BLaER1 treated with 17β-estradiol and CSF1 and Interleukin-3, amounts not matched to agents 10 nM and 100 nM (cell line): ENCODE results near the gene ZBTB48.

Experiments used
- H3K27ac ChIP-seq, 11 experiments: shearing (Covaris generic); formaldehyde crosslinking; 2 replicates each; pipeline ENCODE4 v1.8.1; 2022
- H3K27me3 ChIP-seq, 11 experiments: shearing (Covaris generic); formaldehyde crosslinking; 2 replicates each; pipeline ENCODE4 v1.8.1; 2022
- H3K36me3 ChIP-seq, 11 experiments: shearing (Covaris generic); formaldehyde crosslinking; 2 replicates each; pipeline ENCODE4 v1.8.1; 2022
- H3K4me1 ChIP-seq, 10 experiments: shearing (Covaris generic); formaldehyde crosslinking; 2 replicates each; pipeline ENCODE4 v1.8.1; 2022
- H3K4me2 ChIP-seq, 11 experiments: shearing (Covaris generic); formaldehyde crosslinking; 2 replicates each; pipeline ENCODE4 v1.8.1; 2022
- H3K4me3 ChIP-seq, 10 experiments: shearing (Covaris generic); formaldehyde crosslinking; 2 replicates each; pipeline ENCODE4 v1.8.1; 2022
- H3K9ac ChIP-seq, 11 experiments: shearing (Covaris generic); formaldehyde crosslinking; 2 replicates each; pipeline ENCODE4 v1.8.1; 2022
- H3K9me3 ChIP-seq, 11 experiments: shearing (Covaris generic); formaldehyde crosslinking; replicated peaks in 1 of 11; 2 replicates each; pipeline ENCODE4 v1.8.1; 2022
- H4K20me1 ChIP-seq, 11 experiments: shearing (Covaris generic); formaldehyde crosslinking; 2 replicates each; pipeline ENCODE4 v1.8.1; 2022
- Cebpa-rat ChIP-seq, 11 experiments: shearing (Covaris generic); IDR thresholded peaks; 2 replicates each; pipeline ENCODE4 v1.8.1; 2022

Gene ZBTB48

DNA sequence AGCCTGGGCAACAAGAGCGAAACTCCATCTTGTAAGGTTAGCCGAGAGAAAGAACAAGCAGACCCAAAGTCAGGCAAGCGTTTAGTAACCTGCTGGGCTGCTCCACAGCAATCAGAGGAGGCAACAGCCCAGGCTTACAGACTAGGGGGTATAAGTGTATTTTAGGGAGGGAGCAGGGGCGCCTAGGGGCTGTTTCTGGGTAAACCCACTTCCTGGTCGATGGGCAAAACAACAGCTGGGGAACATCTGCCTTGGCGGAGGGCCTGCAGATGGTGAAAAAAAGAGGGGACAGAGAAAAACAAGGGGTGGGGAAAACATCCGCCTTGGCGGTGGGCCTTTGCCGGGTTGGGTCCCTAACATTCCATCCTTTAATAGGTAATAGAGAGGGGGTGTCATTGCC is 19.5 kb upstream of the ZBTB48 start:
- Histone ChIP-seq H3K27me3 (no peaks in the 10 kb centered on the region), H3K36me3 (no peaks in the 10 kb centered on the region), H3K4me3 (no peak overlapping the region), H3K9ac (no peak overlapping the region), H3K4me2 (peak overlapping the region in 2 of 11 experiments; percentile 15 to 25; a peak in 2 of 22 replicates), H3K4me1 (peaks cover 0 to 6% (median under 1%) of the 10 kb centered on the region in 10 experiments; a peak in 5 of 20 replicates), H3K27ac (no peak overlapping the region), H3K9me3 (peaks cover 10 to 39% (median 27%) of the 10 kb centered on the region in 11 experiments), H4K20me1 (no peaks in the 10 kb centered on the region)
- no peak for TF ChIP-seq Cebpa-rat (IDR thresholded peaks at IDR 0.05)

- Histone ChIP-seq H3K9ac (no peak overlapping the region), H3K4me1 (peaks cover 0 to 14% (median 8%) of the 10 kb centered on the region in 10 experiments; a peak in 11 of 20 replicates)
Observed at GRCh38 chr1:6569033-6569432, 10.8 kb upstream of the ZBTB48 start.

DNA sequence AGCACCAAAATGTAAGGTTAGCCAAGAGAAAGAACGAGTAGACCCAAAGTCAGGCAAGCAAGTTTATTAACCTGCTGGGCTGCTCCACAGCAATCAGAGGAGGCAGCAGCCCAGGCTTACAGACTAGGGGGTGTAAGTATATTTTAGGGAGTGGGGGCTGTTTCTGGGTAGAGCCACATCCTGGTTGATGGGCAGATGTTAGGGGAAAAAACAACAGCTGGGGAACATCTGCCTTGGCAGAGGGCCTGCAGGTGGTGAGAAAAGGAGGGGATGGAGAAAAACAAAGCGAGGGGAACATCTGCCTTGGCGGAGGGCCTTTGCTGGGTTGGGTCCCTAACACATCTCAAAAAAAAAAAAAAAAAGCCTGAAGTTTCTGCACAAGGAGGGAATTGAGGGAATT is 9.7 kb upstream of the ZBTB48 start:
- TF ChIP-seq Cebpa-rat (IDR thresholded peaks at IDR 0.05), result no peak
- peaks cover 0 to 12% (median 8%) of the 10 kb centered on the region in 11 experiments; a peak in 18 of 22 replicates for H3K9me3 ChIP-seq
- no peaks in the 10 kb centered on the region for H3K36me3 ChIP-seq
- H3K4me2 ChIP-seq, result peak overlapping the region in 7 of 11 experiments; percentile 46 to 63 (median 54); a peak in 14 of 22 replicates
- no peaks in the 10 kb centered on the region for H3K27me3 ChIP-seq
- no peak overlapping the region for H3K27ac ChIP-seq
- H3K4me3 ChIP-seq, result no peak overlapping the region
- H3K4me1 ChIP-seq, result peaks cover 0 to 14% (median 8%) of the 10 kb centered on the region in 10 experiments; a peak in 11 of 20 replicates
- no peak overlapping the region for H3K9ac ChIP-seq
- H4K20me1 ChIP-seq, result no peaks in the 10 kb centered on the region

More at GRCh38 chr1:6569033-6569432, 10.8 kb upstream of the ZBTB48 start:
- Histone ChIP-seq H3K4me3 (no peak overlapping the region), H3K27me3 (no peaks in the 10 kb centered on the region), H4K20me1 (no peaks in the 10 kb centered on the region), H3K36me3 (no peaks in the 10 kb centered on the region), H3K9me3 (peaks cover 0 to 12% (median 8%) of the 10 kb centered on the region in 11 experiments; a peak in 18 of 22 replicates), H3K4me2 (peak overlapping the region in 5 of 11 experiments; percentile 14 to 52 (median 43); a peak in 5 of 22 replicates), H3K27ac (no peak overlapping the region)
- no peak for TF ChIP-seq Cebpa-rat (IDR thresholded peaks at IDR 0.05)

- H3K4me2 ChIP-seq, result no peak overlapping the region
- TF ChIP-seq Cebpa-rat (IDR thresholded peaks at IDR 0.05), result no peak
- H3K9ac ChIP-seq, result no peak overlapping the region
- no peak overlapping the region for H3K4me3 ChIP-seq
- H3K27ac ChIP-seq, result no peak overlapping the region
- H4K20me1 ChIP-seq, result no peaks in the 10 kb centered on the region
- peaks cover 0 to 12% (median 8%) of the 10 kb centered on the region in 11 experiments; a peak in 18 of 22 replicates for H3K9me3 ChIP-seq
- no peaks in the 10 kb centered on the region for H3K36me3 ChIP-seq
- H3K27me3 ChIP-seq, result no peaks in the 10 kb centered on the region
- peaks cover 0 to 14% (median 8%) of the 10 kb centered on the region in 10 experiments; a peak in 11 of 20 replicates for H3K4me1 ChIP-seq
Observed at GRCh38 chr1:6570987-6571386, 8.8 kb upstream of the ZBTB48 start.

DNA sequence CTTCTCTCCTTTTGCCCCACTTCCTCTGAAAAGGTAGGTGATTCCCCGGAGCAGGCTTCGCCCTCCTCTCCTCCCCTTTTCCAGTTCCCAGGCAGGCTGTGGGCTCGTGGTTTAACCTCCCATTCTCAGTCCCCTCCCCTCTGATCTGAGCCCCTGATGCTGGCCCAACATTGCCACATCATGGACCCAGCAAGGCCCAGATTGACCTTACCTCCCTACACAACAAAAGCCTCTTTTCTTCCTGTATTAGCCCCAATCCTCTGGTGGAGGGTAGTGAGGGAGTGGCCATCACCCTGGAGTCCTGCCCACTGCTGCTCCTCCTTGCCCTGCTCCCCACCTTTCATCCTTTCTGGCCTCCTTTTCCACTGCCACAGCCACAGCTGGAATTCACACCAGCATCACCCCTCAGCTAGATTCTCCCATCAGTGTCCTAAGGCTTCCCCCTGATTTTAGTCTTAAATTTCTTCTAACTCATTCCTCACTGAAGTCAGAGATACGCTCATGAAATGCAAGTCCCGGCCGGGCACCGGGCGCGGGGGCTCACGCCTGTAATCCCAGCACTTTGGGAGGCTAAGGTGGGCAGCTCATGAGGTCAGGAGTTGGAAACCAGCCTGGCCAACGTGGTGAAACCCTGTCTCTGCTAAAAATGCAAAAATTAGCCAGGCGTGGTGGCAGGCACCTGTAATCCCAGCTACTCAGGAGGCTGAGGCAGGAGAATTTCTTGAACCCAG is 7.0 kb upstream of the ZBTB48 start:
- Histone ChIP-seq H3K4me1 (peaks cover 0 to 16% (median 9%) of the 10 kb centered on the region in 10 experiments; a peak in 13 of 20 replicates), H3K9ac (no peak overlapping the region), H3K4me3 (no peak overlapping the region), H3K36me3 (no peaks in the 10 kb centered on the region), H3K27ac (no peak overlapping the region), H3K9me3 (peaks cover 0 to 12% (median 8%) of the 10 kb centered on the region in 11 experiments; a peak in 18 of 22 replicates), H3K27me3 (no peaks in the 10 kb centered on the region), H3K4me2 (no peak overlapping the region), H4K20me1 (no peaks in the 10 kb centered on the region)
- no peak for TF ChIP-seq Cebpa-rat (IDR thresholded peaks at IDR 0.05)

DNA sequence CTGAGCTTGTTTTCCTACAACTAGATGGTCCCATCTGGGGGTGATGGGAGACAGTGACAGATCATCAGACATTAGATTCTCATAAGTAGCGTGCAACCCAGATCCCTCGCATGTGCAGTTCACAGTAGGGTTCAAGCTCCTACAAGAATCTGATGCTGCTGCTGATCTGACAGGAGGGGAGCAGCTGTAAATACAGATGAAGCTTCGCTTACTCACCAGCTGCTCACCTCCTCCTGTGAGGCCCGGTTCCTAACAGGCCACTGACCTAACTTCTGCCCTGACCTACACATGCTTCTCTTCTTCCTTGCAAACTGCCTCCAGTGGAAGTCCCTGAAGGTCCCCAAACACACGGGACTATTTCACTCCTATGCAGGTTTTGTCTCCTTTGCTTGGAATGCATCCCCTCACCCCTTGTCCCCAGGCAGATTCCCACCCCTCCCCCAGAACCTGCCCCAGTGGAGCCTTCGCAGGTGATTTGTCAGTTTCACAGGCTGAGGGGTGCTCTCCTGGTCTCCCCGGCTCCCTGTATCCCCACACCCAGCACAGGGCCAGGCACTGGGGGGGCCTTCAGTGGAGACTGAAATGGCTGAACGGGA is 5.7 kb upstream of the ZBTB48 start:
- TF ChIP-seq Cebpa-rat (IDR thresholded peaks at IDR 0.05), result no peak
- H4K20me1 ChIP-seq, result no peaks in the 10 kb centered on the region
- H3K36me3 ChIP-seq, result no peaks in the 10 kb centered on the region
- peaks cover 5 to 29% (median 23%) of the 10 kb centered on the region in 10 experiments for H3K4me1 ChIP-seq
- H3K4me2 ChIP-seq, result no peak overlapping the region
- H3K27ac ChIP-seq, result no peak overlapping the region
- peaks cover 0 to 12% (median 8%) of the 10 kb centered on the region in 11 experiments; a peak in 18 of 22 replicates for H3K9me3 ChIP-seq
- no peak overlapping the region for H3K9ac ChIP-seq
- H3K4me3 ChIP-seq, result no peak overlapping the region
- H3K27me3 ChIP-seq, result no peaks in the 10 kb centered on the region

DNA sequence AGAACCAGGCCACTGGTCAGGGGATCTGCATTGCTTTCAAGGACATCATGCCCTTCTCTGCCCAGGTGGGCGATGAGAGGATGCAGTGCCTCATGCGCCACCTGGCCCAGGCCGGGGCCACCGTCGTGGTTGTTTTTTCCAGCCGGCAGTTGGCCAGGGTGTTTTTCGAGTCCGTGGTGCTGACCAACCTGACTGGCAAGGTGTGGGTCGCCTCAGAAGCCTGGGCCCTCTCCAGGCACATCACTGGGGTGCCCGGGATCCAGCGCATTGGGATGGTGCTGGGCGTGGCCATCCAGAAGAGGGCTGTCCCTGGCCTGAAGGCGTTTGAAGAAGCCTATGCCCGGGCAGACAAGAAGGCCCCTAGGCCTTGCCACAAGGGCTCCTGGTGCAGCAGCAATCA is 5.0 kb upstream of the ZBTB48 start:
- Histone ChIP-seq H3K9ac (no peak overlapping the region), H3K4me1 (peaks cover 10 to 28% (median 24%) of the 10 kb centered on the region in 10 experiments), H3K4me3 (no peak overlapping the region), H3K27ac (no peak overlapping the region), H3K27me3 (no peaks in the 10 kb centered on the region), H3K9me3 (peaks cover 0 to 12% (median 8%) of the 10 kb centered on the region in 11 experiments; a peak in 18 of 22 replicates), H3K36me3 (no peaks in the 10 kb centered on the region), H4K20me1 (no peaks in the 10 kb centered on the region), H3K4me2 (no peak overlapping the region)
- no peak for TF ChIP-seq Cebpa-rat (IDR thresholded peaks at IDR 0.05)

GRCh38 chr1:6577831-6578525 is 1.8 kb upstream of the ZBTB48 start:
- Histone ChIP-seq H3K27me3 (no peaks in the 10 kb centered on the region), H3K4me3 (no peak overlapping the region), H3K9me3 (no peaks in the 10 kb centered on the region), H4K20me1 (peaks cover 16 to 27% (median 25%) of the 10 kb centered on the region in 11 experiments; a peak in 20 of 22 replicates), H3K36me3 (peaks cover 0 to 7% (median 0%) of the 10 kb centered on the region in 11 experiments; a peak in 2 of 22 replicates), H3K27ac (no peak overlapping the region), H3K4me1 (peaks cover 34 to 47% (median 46%) of the 10 kb centered on the region in 10 experiments), H3K4me2 (peak overlapping the region in 9 of 11 experiments; percentile 70 to 99 (median 96); a peak in 16 of 22 replicates), H3K9ac (peak overlapping the region in 1 of 11 experiments; percentile 2; a peak in 2 of 22 replicates)
- no peak for TF ChIP-seq Cebpa-rat (IDR thresholded peaks at IDR 0.05)
